ENCODE results near the gene FGF14. TPM values are rescaled to one million over a fixed set of nuclear protein-coding genes. Genes with fewer than 3 reads are reported as not detected.

Gene FGF14
- total and polyA plus RNA-seq, 2 donors (not counting 1 experiment from before 2014, with no cell fraction given) = under 0.01 TPM; not detected in 1

DNA sequence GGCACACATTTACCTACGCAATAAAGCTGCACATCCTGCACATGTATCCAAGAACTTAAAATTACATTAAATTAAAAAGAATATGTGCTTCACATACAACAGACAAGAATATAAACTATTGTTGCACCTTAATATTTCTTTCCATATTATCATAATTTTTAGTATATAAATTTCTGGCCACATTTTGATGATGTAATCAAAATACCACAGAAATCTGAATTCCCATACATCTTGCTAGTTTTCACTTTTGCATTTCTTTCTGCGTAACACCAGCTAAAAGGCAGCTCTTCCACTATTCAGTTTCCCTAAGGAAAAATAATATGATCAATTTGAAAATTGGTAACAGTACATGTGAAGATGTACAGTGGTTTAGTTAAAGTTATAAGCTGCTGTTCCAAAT lies 42.6 kb downstream of the FGF14 start:
- H3K79me2 ChIP-seq (ENCODE audit: control insufficient read depth, insufficient read depth, low read length) = no peaks in the 10 kb centered on the region
- H2AFZ ChIP-seq (ENCODE audit: insufficient read depth, low read depth, low read length, poor library complexity, severe bottlenecking) = no peak overlapping the region
- intact Hi-C loops (cut with micrococcal nuclease) = no loop called here
- H3K27ac ChIP-seq (ENCODE audit: low read length in 2 of 2) = no peak overlapping the region
- Mint-ChIP-seq H3K4me3 (no peak overlapping the region), H3K27me3 (peaks cover 4% of the 10 kb centered on the region), H3K4me1 (no peaks in the 10 kb centered on the region), H3K27ac (no peak overlapping the region), H3K9me3 (ENCODE audit: insufficient read depth) (no peaks in the 10 kb centered on the region)
- H3K4me1 ChIP-seq (ENCODE audit: control insufficient read depth in 2 of 2, insufficient read depth in 2 of 2, low read length in 2 of 2) = no peaks in the 10 kb centered on the region
- H3K36me3 ChIP-seq (replicated peaks in 1 of 2; ENCODE audit: control extremely low read depth in 1 of 2, control insufficient read depth in 1 of 2, extremely low read depth in 1 of 2, insufficient read depth in 2 of 2, low read length in 1 of 2) = no peaks in the 10 kb centered on the region
- H3K4me2 ChIP-seq (replicated peaks; ENCODE audit: low read depth, low read length, poor library complexity, severe bottlenecking) = no peak overlapping the region
- TF ChIP-seq, protein P1, sequence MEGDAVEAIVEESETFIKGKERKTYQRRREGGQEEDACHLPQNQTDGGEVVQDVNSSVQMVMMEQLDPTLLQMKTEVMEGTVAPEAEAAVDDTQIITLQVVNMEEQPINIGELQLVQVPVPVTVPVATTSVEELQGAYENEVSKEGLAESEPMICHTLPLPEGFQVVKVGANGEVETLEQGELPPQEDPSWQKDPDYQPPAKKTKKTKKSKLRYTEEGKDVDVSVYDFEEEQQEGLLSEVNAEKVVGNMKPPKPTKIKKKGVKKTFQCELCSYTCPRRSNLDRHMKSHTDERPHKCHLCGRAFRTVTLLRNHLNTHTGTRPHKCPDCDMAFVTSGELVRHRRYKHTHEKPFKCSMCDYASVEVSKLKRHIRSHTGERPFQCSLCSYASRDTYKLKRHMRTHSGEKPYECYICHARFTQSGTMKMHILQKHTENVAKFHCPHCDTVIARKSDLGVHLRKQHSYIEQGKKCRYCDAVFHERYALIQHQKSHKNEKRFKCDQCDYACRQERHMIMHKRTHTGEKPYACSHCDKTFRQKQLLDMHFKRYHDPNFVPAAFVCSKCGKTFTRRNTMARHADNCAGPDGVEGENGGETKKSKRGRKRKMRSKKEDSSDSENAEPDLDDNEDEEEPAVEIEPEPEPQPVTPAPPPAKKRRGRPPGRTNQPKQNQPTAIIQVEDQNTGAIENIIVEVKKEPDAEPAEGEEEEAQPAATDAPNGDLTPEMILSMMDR (IDR thresholded peaks at IDR 0.05) = no peak
- no peak for TF ChIP-seq EZH2 (IDR thresholded peaks at IDR 0.05; ENCODE audit: borderline replicate concordance, insufficient read depth, low read depth, low read length, poor library complexity, severe bottlenecking)
- WGBS (ENCODE audit: insufficient coverage) = no CpG with 5 or more reads among the region's 2 CpGs
- DNase-seq = no peak
- CTCF ChIA-PET = no interaction called here
- H3K4me3 ChIP-seq (ENCODE audit: control extremely low read depth in 1 of 5, extremely low read depth in 1 of 5, insufficient read depth in 1 of 5, low read depth in 2 of 5, low read length in 4 of 5) = no peak overlapping the region
- no peaks in the 10 kb centered on the region for H3K9me3 ChIP-seq (ENCODE audit: control extremely low read depth in 1 of 3, control insufficient read depth in 2 of 3, insufficient read depth in 1 of 3, low read length in 2 of 3)
- POLR2A ChIA-PET = no interaction called here
- H3K9ac ChIP-seq (ENCODE audit: low read length) = no peak overlapping the region
- H3K27me3 ChIP-seq (replicated peaks in 1 of 4; ENCODE audit: control extremely low read depth in 1 of 4, control insufficient read depth in 3 of 4, insufficient read depth in 4 of 4, low read length in 3 of 4) = no peaks in the 10 kb centered on the region
- no peak for ATAC-seq (ENCODE audit: low read depth)
- H4K20me1 ChIP-seq (ENCODE audit: control insufficient read depth, insufficient read depth, low read length, poor library complexity, severe bottlenecking) = no peaks in the 10 kb centered on the region

DNA sequence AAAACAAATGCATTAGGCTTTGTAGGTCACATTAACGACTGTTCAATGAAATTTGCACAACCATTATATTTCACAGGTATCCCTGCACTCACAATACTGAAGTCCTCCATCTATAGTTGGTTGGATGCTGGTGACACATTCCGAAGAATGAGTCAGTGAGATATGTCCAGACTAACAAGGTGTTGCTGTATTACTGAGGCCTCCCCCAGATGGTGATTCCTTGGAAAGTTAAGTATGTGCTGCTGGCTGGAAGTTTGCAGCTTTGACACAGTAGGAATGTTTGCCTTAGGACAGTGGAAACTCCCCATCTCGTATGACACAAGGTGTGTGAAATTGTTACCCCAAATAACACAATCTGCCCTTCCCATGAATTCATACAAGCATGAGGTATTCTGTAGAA lies 46.6 kb downstream of the FGF14 start:
- DNase-seq (no peak), ATAC-seq (ENCODE audit: low read depth) (no peak)
- H3K9me3 Mint-ChIP-seq (ENCODE audit: insufficient read depth) = no peaks in the 10 kb centered on the region
- Histone ChIP-seq H3K27ac (ENCODE audit: low read length in 2 of 2) (no peak overlapping the region), H3K27me3 (replicated peaks in 1 of 4; ENCODE audit: control extremely low read depth in 1 of 4, control insufficient read depth in 3 of 4, insufficient read depth in 4 of 4, low read length in 3 of 4) (no peaks in the 10 kb centered on the region), H4K20me1 (ENCODE audit: control insufficient read depth, insufficient read depth, low read length, poor library complexity, severe bottlenecking) (no peaks in the 10 kb centered on the region), H3K4me3 (ENCODE audit: control extremely low read depth in 1 of 5, extremely low read depth in 1 of 5, insufficient read depth in 1 of 5, low read depth in 2 of 5, low read length in 4 of 5) (no peak overlapping the region), H3K36me3 (replicated peaks in 1 of 2; ENCODE audit: control extremely low read depth in 1 of 2, control insufficient read depth in 1 of 2, extremely low read depth in 1 of 2, insufficient read depth in 2 of 2, low read length in 1 of 2) (no peaks in the 10 kb centered on the region), H2AFZ (ENCODE audit: insufficient read depth, low read depth, low read length, poor library complexity, severe bottlenecking) (no peak overlapping the region), H3K4me2 (replicated peaks; ENCODE audit: low read depth, low read length, poor library complexity, severe bottlenecking) (no peak overlapping the region), H3K9ac (ENCODE audit: low read length) (no peak overlapping the region), H3K79me2 (ENCODE audit: control insufficient read depth, insufficient read depth, low read length) (no peaks in the 10 kb centered on the region), H3K4me1 (ENCODE audit: control insufficient read depth in 2 of 2, insufficient read depth in 2 of 2, low read length in 2 of 2) (no peaks in the 10 kb centered on the region), H3K9me3 (ENCODE audit: control extremely low read depth in 1 of 3, control insufficient read depth in 2 of 3, insufficient read depth in 1 of 3, low read length in 2 of 3) (no peaks in the 10 kb centered on the region)
- WGBS (ENCODE audit: insufficient coverage) = 100% methylated on average over 1 of the region's 3 CpGs
- ChIA-PET CTCF (no interaction called here), POLR2A (no interaction called here)
- H3K27ac Mint-ChIP-seq = no peak overlapping the region
- TF ChIP-seq, protein P1 (IDR thresholded peaks at IDR 0.05) = no peak
- no peak for TF ChIP-seq EZH2 (IDR thresholded peaks at IDR 0.05; ENCODE audit: borderline replicate concordance, insufficient read depth, low read depth, low read length, poor library complexity, severe bottlenecking)
- H3K4me3 Mint-ChIP-seq = no peak overlapping the region
- no peaks in the 10 kb centered on the region for H3K27me3 Mint-ChIP-seq
- no peaks in the 10 kb centered on the region for H3K4me1 Mint-ChIP-seq
- intact Hi-C loops (cut with micrococcal nuclease) = no loop called here

All from B cell (primary cell).